Dermis blood vessel endothelial cell (primary cell): Measurements from ENCODE around the gene CENPX. TPM values are rescaled to one million over a fixed set of nuclear protein-coding genes. Genes with fewer than 3 reads are reported as not detected.

ENCODE experiments used
- DNase-seq: peaks from one replicate; pipeline ENCODE4 v3.0.0; 2010
- total RNA-seq: library from RNA; depleted of rRNA; stranded (reverse); fragments of >200 nt; gene quantifications from 2 replicates; pipeline ENCODE4 v1.2.3, GENCODE V29; 2014

The CENPX gene
- total RNA-seq, 1 donor from 2014 or later, result 33.0 TPM

DNA sequence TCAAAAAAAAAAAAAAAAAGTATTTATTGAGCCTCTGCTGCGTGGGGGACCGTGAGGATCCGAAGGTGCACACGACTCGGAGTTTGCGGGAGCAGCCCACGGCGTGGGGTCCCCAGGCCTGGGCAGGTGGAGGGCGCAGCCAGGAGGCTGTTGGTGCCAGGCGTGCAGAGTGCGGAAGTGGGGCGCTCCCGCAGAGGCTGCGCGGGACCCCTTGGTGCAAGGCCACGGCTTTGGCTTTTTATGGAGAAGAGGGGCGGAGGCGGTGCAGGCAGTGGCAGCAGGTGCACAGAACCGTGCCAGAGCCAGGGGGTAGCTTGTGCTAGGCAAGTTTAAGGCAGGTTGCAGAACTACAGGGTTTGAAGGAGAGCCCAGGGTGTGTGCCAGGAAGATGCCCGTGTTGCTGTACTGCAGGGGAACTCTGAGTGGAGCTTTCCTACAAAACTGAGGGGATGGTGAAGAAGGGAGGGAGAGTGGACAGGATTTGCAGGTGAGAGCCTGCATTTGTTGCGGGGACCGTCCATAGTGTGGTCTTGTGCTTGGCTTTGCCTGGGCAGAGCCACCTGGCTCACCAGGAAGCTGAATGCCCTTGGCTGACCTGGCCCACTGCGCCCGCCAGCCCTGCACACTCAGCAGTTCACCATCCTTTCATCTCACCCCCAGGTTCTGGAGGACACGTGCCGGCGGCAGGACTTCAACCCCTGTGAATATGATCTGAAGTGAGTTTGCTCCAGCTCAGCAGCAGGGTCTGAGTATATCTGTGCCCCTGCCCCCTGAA, 44.0 kb downstream of the CENPX start:
- DNase-seq, result no peak

- DNase-seq, result peak; percentile 95
These were observed 45.4 kb downstream of the CENPX start, which contains the start of gene ASPSCR1 for GRCh38 chr17:81977211-81977808. Gene ASPSCR1, plus strand, starts transcription at chr17:81977629. Its CDS starts 18 bp downstream, at chr17:81977647.

GRCh38 chr17:81976332-81977210, 46.1 kb downstream of the CENPX start:
- peak; percentile 25 for DNase-seq

DNA sequence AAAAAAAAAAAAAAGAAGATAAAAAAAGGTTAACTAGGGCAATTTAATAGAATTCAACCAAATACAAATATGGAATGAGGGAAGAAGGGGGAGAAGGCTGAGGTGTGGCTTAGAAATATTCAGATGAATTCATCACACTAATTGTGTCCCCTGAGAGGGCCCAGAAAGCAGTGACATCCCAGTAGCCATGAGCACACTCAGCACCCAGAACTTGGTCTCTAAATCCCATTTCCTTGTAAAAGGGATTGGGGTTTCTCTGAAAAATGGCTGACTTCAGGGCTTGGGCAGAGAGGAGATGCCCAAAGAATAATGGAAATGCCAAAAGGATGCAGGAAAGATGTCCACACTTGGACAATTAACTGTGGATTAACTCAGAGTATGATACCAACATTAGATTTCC, 49.2 kb downstream of the CENPX start:
- DNase-seq, result no peak

DNA sequence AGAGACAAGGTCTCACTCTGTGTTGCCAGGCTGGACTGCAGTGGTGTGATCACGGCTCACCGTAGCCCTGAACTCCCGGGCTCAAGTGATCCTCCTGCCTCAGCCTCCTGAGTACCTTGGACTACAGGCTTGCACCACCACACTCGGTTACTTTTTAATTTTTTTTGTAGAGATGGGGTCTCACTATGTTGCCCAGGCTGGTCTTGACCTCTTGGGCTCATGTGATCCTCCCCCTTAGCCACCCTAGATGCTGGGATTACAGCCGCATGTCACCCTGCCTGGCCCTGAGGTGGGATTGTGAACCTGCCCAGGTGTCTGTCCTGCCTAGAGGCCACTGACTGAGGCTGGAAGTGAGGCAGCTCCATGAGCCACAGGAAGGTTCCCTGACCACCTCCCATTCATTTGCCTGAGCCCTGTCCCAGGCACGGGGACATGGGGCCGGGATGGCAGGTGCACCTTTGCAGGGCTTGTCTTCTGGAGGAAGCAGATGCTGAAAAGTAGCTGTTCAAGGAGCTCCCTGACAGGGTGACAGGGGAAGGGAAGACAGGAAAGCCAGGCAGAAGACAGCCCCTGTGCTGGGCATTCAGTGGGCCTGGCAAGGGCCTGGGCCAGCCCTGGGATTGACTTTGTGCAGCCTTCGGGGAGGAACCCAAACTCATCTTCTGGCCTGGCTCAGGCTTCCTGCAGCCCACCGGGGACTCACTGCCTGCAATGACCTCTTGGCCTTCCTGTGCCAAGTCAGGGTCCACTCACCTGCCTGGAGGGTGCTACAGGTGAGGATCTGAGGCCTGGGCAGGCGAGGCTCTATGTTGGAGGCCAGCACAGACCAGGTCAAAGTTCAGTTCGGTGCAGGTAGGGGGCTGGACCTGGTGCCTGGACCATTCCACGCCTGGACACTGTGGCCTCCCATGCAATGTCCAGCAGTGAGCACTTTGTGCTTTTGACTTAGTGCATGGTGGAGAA, 53.5 kb downstream of the CENPX start:
- no peak for DNase-seq

Other genes with a start within 250 kb of the CENPX start
- gene GCGR, start 218.7 kb downstream of the CENPX start, total RNA-seq, result 0.17 TPM in 1 of 2 replicates, not detected in the other
- gene MCRIP1, start 189.6 kb downstream of the CENPX start, total RNA-seq, result 79.9 and 138 TPM in 2 replicates
- not detected in 2 replicates for gene PPP1R27, start 187.8 kb downstream of the CENPX start, total RNA-seq
- gene P4HB, start 162.3 kb downstream of the CENPX start, total RNA-seq, result 1,052 and 1,490 TPM in 2 replicates
- 195 and 495 TPM in 2 replicates for gene ARHGDIA, start 151.5 kb downstream of the CENPX start, total RNA-seq
- 172 and 224 TPM in 2 replicates for gene ALYREF, start 131.3 kb downstream of the CENPX start, total RNA-seq
- gene ANAPC11, start 131.2 kb downstream of the CENPX start, total RNA-seq, result 79.9 and 128 TPM in 2 replicates
- 0.28 TPM in 1 of 2 replicates, not detected in the other for gene NPB, start 120.6 kb downstream of the CENPX start, total RNA-seq
- 41.0 and 80.1 TPM in 2 replicates for gene PCYT2, start 111.5 kb downstream of the CENPX start, total RNA-seq
- gene SIRT7, start 104.7 kb downstream of the CENPX start, total RNA-seq, result 17.3 and 21.1 TPM in 2 replicates
- gene MAFG, start 95.1 kb downstream of the CENPX start, total RNA-seq, result 19.7 and 22.4 TPM in 2 replicates
- 59.4 and 97.8 TPM in 2 replicates for gene PYCR1, start 85.6 kb downstream of the CENPX start, total RNA-seq
- gene MYADML2, start 75.6 kb downstream of the CENPX start, total RNA-seq, result not detected in 2 replicates
- gene NOTUM, start 61.7 kb downstream of the CENPX start, total RNA-seq, result 0.09 TPM in 1 of 2 replicates, not detected in the other
- gene ASPSCR1, start 45.2 kb downstream of the CENPX start, total RNA-seq, result 18.3 and 20.1 TPM in 2 replicates
- gene LRRC45, start 427 bp upstream of the CENPX start, total RNA-seq, result 15.1 and 23.3 TPM in 2 replicates
- 9.0 and 14.0 TPM in 2 replicates for gene RAC3, start 8.8 kb upstream of the CENPX start, total RNA-seq
- 56.8 and 63.8 TPM in 2 replicates for gene DCXR, start 14.8 kb upstream of the CENPX start, total RNA-seq
- 22.6 and 34.9 TPM in 2 replicates for gene RFNG, start 28.9 kb upstream of the CENPX start, total RNA-seq
- gene GPS1, start 29.0 kb upstream of the CENPX start, total RNA-seq, result 84.2 and 112 TPM in 2 replicates
- gene DUS1L, start 42.9 kb upstream of the CENPX start, total RNA-seq, result 72.5 and 72.7 TPM in 2 replicates
- 51.1 and 216 TPM in 2 replicates for gene FASN, start 75.4 kb upstream of the CENPX start, total RNA-seq
- gene CCDC57, start 190.0 kb upstream of the CENPX start, total RNA-seq, result 5.4 and 9.4 TPM in 2 replicates
- gene SLC16A3, start 206.2 kb upstream of the CENPX start, total RNA-seq, result 99.4 and 121 TPM in 2 replicates